ENCODE data around the gene SMDT1. TPM values are rescaled to one million over a fixed set of nuclear protein-coding genes. Genes with fewer than 3 reads are reported as not detected.

SMDT1 gene
- total RNA-seq, 1 experiment from 2014 or later = 18.3 TPM

DNA sequence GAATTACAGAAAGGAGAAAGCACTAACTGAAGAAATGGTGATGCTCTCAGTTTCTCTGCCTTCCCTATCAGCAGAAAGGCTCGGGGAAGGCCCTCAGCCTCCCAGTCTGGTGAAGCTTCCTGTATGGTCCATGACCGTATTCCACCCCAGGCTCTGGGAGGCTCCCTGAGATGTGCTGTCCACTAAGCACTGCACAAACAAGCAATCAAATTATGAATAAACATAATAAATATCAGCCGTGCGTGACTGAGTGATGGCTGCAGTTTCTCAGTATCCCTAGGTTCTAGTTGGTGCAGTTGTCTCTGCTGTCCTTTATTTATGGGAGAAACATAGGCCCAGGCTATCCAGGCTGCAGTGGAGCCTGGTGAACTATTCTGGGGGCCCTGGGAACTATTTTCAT is 3.6 kb downstream of the SMDT1 start:
- peak; percentile 16 for ATAC-seq
- BruUV-seq (replicated peaks) = no TSS peak
- Histone ChIP-seq H3K36me3 (ENCODE audit: low read depth, low read length) (peaks cover 19% of the 10 kb centered on the region), H4K20me1 (ENCODE audit: low read length) (no peaks in the 10 kb centered on the region), H3K4me3 (ENCODE audit: low read length) (no peak overlapping the region), H3F3A (ENCODE audit: low read length, unreplicated experiment) (no peaks in the 10 kb centered on the region), H3K9ac (ENCODE audit: low read length) (no peak overlapping the region), H3K9me3 (ENCODE audit: low read length) (no peaks in the 10 kb centered on the region), H3K4me1 (ENCODE audit: insufficient read depth, low read length) (peaks cover 10% of the 10 kb centered on the region), H3K27me3 (ENCODE audit: low read length) (no peaks in the 10 kb centered on the region), H3K27ac (ENCODE audit: low read length) (no peak overlapping the region), H3K9me2 (replicated peaks; ENCODE audit: low read length) (no peaks in the 10 kb centered on the region), H3K79me2 (ENCODE audit: low read length) (peaks cover 29% of the 10 kb centered on the region), H3K4me2 (ENCODE audit: low read length) (no peak overlapping the region), H2AFZ (ENCODE audit: low read length) (no peak overlapping the region)
- DNase-seq = no peak
- ChIA-PET POLR2A (ENCODE audit: unreplicated experiment) (no interaction called here), CTCF (no interaction called here)
- TF ChIP-seq EZH2phosphoT487 (IDR thresholded peaks at IDR 0.05; ENCODE audit: borderline replicate concordance, low read length) (no peak), EZH2 (IDR thresholded peaks at IDR 0.05; ENCODE audit: low read length, unreplicated experiment) (no peak)
- TF ChIP-seq, protein P1, sequence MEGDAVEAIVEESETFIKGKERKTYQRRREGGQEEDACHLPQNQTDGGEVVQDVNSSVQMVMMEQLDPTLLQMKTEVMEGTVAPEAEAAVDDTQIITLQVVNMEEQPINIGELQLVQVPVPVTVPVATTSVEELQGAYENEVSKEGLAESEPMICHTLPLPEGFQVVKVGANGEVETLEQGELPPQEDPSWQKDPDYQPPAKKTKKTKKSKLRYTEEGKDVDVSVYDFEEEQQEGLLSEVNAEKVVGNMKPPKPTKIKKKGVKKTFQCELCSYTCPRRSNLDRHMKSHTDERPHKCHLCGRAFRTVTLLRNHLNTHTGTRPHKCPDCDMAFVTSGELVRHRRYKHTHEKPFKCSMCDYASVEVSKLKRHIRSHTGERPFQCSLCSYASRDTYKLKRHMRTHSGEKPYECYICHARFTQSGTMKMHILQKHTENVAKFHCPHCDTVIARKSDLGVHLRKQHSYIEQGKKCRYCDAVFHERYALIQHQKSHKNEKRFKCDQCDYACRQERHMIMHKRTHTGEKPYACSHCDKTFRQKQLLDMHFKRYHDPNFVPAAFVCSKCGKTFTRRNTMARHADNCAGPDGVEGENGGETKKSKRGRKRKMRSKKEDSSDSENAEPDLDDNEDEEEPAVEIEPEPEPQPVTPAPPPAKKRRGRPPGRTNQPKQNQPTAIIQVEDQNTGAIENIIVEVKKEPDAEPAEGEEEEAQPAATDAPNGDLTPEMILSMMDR (conservative IDR thresholded peaks at IDR 0.05; ENCODE audit: low read depth, low read length) = no peak
- intact Hi-C loops (cut with micrococcal nuclease) = no loop called here

DNA sequence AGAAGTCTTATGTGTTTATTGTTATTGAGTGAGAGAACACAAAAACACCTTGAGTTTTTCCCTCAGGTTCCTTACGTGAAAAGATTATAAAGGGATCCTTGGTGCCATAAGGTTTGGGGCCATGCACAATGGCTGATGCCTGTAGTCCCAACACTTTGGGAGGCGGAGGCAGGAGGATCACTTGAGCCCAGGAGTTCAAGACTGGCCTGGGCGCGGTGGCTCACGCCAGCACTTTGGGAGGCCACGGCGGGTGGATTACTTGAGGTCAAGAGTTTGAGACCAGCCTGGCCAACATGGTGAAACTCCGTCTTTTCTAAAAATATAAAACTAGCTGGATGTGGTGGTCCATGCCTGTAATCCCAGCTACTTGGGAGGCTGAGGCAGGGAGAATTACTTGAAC is 5.4 kb downstream of the SMDT1 start:
- Histone ChIP-seq H3K9me3 (ENCODE audit: low read length) (no peaks in the 10 kb centered on the region), H3F3A (ENCODE audit: low read length, unreplicated experiment) (no peaks in the 10 kb centered on the region), H3K27me3 (ENCODE audit: low read length) (no peaks in the 10 kb centered on the region), H3K79me2 (ENCODE audit: low read length) (peaks cover 44% of the 10 kb centered on the region), H3K27ac (ENCODE audit: low read length) (no peak overlapping the region), H3K4me2 (ENCODE audit: low read length) (no peak overlapping the region), H3K9me2 (replicated peaks; ENCODE audit: low read length) (no peaks in the 10 kb centered on the region), H2AFZ (ENCODE audit: low read length) (no peak overlapping the region), H4K20me1 (ENCODE audit: low read length) (peaks cover 7% of the 10 kb centered on the region; the same call in 1 of the 2 replicates), H3K4me1 (ENCODE audit: insufficient read depth, low read length) (peaks cover 14% of the 10 kb centered on the region), H3K4me3 (ENCODE audit: low read length) (no peak overlapping the region), H3K36me3 (ENCODE audit: low read depth, low read length) (peaks cover 19% of the 10 kb centered on the region), H3K9ac (ENCODE audit: low read length) (no peak overlapping the region)
- DNase-seq (no peak), ATAC-seq (no peak)
- ChIA-PET POLR2A (ENCODE audit: unreplicated experiment) (interaction anchor here (0.6 kb wide), 1 partner anchor 828 kb away, joined by 10 read pairs; no protein-coding TSS in a partner anchor), CTCF (no interaction called here)
- TF ChIP-seq EZH2 (IDR thresholded peaks at IDR 0.05; ENCODE audit: low read length, unreplicated experiment) = no peak
- TF ChIP-seq EZH2phosphoT487 (IDR thresholded peaks at IDR 0.05; ENCODE audit: borderline replicate concordance, low read length) = no peak
- TF ChIP-seq, protein P1 (conservative IDR thresholded peaks at IDR 0.05; ENCODE audit: low read depth, low read length) = no peak
- BruUV-seq (replicated peaks) = no TSS peak
- intact Hi-C loops (cut with micrococcal nuclease) = no loop called here

DNA sequence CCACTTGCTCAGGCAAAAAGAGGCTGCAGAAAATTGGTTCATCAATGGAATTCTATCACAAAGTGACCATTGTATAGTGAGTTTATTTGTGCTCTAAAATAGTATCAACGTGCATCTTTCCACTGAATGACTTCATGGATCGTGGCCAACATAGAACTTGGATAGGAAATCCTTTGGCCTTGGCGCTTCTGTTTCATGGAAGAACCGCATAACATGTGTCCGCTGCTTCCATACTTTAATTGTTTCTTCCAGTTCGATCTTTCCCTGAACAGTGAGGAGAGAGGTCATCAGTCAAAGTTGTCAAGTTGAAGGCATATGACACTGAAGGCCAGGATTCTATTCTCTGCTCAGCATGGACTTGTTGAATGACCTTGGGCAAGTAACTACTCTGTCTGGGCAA is 6.6 kb downstream of the SMDT1 start:
- peaks cover 9% of the 10 kb centered on the region; the same call in 1 of the 2 replicates for H3K4me1 ChIP-seq (ENCODE audit: insufficient read depth, low read length)
- ATAC-seq = no peak
- no peak overlapping the region for H2AFZ ChIP-seq (ENCODE audit: low read length)
- H3K9ac ChIP-seq (ENCODE audit: low read length) = no peak overlapping the region
- POLR2A ChIA-PET (ENCODE audit: unreplicated experiment) = no interaction called here
- H3K4me2 ChIP-seq (ENCODE audit: low read length) = no peak overlapping the region
- H3K27ac ChIP-seq (ENCODE audit: low read length) = no peak overlapping the region
- intact Hi-C loops (cut with micrococcal nuclease) = no loop called here
- peaks cover 7% of the 10 kb centered on the region; the same call in 1 of the 2 replicates for H4K20me1 ChIP-seq (ENCODE audit: low read length)
- TF ChIP-seq EZH2phosphoT487 (IDR thresholded peaks at IDR 0.05; ENCODE audit: borderline replicate concordance, low read length) (no peak), EZH2 (IDR thresholded peaks at IDR 0.05; ENCODE audit: low read length, unreplicated experiment) (no peak)
- TF ChIP-seq, protein P1 (conservative IDR thresholded peaks at IDR 0.05; ENCODE audit: low read depth, low read length) = no peak
- H3K9me3 ChIP-seq (ENCODE audit: low read length) = no peaks in the 10 kb centered on the region
- no peak for DNase-seq
- H3K4me3 ChIP-seq (ENCODE audit: low read length) = no peak overlapping the region
- no peaks in the 10 kb centered on the region for H3F3A ChIP-seq (ENCODE audit: low read length, unreplicated experiment)
- CTCF ChIA-PET = no interaction called here
- no TSS peak for BruUV-seq (replicated peaks)
- no peaks in the 10 kb centered on the region for H3K27me3 ChIP-seq (ENCODE audit: low read length)
- H3K9me2 ChIP-seq (replicated peaks; ENCODE audit: low read length) = no peaks in the 10 kb centered on the region
- peaks cover 19% of the 10 kb centered on the region for H3K36me3 ChIP-seq (ENCODE audit: low read depth, low read length)
- peaks cover 39% of the 10 kb centered on the region for H3K79me2 ChIP-seq (ENCODE audit: low read length)

Measured in PC-3 (cell line).